D341Med (cell line): Measurements from ENCODE around the gene TSPAN4.

ENCODE experiments used
- DNase-seq: peaks from one replicate; pipeline ENCODE4 v3.0.0; 2012; ENCODE audit warnings: low spot score

Gene TSPAN4

DNA sequence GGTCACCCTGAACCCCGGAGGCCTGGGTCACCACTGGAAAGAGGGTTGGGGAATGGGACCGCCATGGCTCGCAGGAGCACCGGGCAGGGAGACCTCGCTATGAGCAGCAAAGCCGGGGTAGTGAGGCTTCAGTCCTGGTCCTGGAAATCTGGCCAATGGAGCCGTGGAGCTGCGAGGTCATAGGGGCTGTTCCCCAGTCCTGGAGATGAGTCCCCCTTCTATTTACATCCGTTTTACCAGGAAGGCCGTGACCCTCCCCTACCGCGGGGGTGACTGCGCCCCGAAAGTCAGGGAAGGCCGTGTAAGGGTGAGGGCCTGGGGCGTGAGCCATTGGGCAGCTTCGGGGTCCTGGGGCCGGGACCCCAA is 38.1 kb upstream of the TSPAN4 start:
- no peak for DNase-seq

DNA sequence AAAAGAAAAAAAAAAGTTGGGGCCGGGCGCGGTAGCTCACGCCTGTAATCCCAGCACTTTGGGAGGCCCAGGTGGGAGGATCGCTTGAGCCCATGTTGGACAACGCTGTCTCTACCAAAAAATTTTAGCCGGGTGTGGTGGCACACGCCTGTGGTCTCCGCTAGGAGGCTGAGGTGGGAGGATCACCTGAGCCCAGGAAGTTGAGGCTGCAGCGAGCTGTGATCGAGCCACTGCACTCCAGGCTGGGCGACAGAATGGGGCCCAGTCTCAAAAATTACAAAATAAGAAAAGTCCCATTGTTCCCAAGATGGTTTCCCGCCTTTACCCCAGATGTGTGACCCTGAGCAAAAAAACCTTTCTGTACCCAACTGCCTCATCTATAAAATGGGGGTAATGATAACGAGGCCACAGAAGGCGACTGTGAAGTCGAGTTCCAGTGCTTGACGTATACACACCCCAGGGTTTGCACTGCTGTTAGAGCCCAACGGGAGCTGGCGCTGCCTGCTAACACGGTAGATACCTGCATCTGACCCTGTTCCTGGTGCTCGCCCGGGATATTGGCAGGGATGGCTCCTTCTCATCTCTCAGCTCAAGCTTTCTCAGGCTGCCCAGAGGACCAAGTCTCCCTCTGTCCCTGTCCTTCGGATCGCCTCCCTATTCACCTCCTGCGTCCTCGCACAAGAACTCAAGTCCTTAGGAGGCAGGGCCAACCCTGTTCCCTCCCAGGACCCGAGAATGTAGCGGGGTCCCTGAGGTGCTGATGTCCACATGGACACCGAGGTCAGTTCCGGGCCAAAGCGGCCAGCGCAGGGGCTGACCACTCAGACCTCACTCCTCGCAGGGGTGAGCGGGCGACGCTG is 34.0 kb upstream of the TSPAN4 start:
- no peak for DNase-seq

DNA sequence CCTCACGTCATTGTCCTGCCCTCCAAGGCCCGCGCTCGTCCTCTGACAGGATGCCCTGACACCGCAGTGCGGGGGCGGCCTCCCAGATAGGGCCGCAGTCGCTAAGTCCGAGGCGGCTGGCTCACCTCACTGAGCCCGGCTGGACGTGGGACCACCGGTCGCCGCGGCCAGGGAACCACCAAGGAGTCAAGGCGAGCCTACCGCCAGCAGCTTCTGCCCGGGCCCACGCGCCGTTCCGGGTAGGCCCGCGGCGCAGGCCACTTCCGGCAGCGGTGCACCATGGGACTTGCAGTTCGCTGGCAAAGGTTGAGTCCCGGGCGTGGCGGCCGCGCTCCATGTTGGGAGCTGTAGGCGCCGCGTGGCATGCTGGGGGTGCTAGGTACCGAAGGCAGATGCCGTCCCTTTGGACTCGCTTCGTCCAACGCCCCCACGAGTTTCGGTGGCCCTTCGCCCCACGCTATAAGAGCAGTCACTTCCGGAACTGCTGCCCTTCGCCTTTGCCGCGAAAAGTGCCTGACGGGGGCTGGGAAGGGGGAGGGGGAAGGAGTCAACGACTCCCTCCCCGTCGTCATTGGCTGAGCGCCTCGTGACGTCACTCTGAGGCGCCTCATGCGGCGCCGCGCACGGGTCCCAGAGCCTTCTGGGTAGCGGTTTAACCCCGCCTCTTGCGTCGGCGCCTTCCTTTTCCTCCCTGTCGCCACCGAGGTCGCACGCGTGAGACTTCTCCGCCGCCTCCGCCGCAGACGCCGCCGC is 33.2 kb upstream of the TSPAN4 start, which contains the start of gene RPLP2:
TSS of gene RPLP2 (plus strand) at position 681 of the 753 bp plus-strand sequence. CDS start 268 bp downstream, outside the sequence.
- DNase-seq, result peak; percentile 93

GRCh38 chr11:810040-810567 is 32.5 kb upstream of the TSPAN4 start:
- DNase-seq, result no peak

- DNase-seq, result no peak
Measured at GRCh38 chr11:811446-812245, 31.0 kb upstream of the TSPAN4 start.

DNA sequence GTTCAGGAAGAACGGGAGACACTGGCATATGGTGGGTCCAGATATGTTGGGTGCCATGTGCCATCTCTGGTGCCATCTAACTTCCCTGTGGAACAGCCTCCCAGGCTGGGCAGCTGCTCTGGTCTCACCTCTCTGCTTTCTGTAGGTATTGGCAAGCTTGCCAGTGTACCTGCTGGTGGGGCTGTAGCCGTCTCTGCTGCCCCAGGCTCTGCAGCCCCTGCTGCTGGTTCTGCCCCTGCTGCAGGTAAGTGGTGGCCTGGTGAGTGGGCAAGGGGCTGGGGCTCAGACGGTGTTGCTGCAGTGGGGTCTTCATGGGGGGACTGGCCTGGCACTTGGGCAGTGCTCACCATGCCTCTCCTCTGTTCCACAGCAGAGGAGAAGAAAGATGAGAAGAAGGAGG is 30.3 kb upstream of the TSPAN4 start:
- DNase-seq, result no peak

DNA sequence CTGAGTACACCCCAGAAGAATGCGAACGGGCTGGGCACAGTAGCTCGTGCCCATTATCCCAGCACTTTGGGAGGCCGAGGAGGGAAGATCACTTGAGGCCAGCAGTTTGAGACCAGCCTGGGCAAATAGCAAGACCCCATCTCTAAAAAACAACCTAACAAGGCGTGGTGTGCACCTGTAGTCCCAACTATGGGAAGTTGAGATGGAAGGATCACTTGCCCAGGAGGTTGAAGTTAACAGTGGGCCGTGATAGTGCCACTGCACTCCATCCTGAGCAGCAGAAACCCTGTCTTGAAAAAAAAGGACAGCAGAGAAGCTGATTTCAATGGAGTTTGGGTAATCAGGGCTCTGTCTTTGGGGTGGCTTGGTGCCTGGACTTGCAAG is 29.6 kb upstream of the TSPAN4 start:
- no peak for DNase-seq

GRCh38 chr11:813456-814096 is 29.1 kb upstream of the TSPAN4 start:
- DNase-seq, result no peak

DNA sequence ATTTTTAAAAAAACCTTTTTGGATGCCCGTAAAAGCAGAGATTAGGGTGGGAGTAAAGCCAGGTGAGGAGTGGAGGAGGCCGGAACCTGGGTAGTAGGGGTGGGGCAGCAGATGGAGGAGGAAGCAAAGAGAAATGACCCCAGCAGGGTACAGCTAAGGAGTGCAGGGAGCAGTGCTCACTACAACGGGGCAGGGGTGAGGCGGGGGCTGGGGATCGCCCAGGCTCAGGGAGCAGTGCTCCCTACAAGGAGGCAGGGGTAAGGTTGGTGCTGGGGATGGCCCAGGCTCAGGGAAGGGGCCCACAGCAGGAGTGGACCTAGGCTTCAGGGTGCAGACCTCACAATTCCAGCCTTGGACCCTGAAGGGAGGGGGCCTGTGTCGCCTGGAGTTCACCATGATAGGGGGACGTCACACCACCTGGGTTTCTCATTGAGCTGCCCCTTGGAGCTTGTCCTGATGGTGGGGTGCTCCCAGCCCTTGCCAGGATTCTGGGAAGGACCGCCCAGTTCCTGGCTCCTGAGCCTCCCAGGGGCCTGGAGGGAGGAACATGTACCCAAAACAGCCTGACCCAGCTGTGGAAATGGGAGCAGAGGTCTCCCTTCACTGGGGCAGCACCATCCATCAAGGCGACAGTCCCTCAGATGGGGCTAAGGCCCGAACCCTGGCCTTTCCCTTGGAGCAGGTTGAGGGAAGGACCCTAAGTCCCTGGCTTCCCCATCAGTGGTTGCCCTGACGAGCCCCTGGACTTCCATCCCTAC is 26.8 kb upstream of the TSPAN4 start:
- DNase-seq, result no peak

- DNase-seq, result no peak
Measured at GRCh38 chr11:816433-816779, 26.2 kb upstream of the TSPAN4 start.

GRCh38 chr11:818396-819128 is 24.1 kb upstream of the TSPAN4 start, which contains the start of gene PNPLA2:
Gene PNPLA2, plus strand, starts transcription at chr11:818914. Its CDS starts 805 bp downstream, at chr11:819719.
- DNase-seq, result no peak

DNA sequence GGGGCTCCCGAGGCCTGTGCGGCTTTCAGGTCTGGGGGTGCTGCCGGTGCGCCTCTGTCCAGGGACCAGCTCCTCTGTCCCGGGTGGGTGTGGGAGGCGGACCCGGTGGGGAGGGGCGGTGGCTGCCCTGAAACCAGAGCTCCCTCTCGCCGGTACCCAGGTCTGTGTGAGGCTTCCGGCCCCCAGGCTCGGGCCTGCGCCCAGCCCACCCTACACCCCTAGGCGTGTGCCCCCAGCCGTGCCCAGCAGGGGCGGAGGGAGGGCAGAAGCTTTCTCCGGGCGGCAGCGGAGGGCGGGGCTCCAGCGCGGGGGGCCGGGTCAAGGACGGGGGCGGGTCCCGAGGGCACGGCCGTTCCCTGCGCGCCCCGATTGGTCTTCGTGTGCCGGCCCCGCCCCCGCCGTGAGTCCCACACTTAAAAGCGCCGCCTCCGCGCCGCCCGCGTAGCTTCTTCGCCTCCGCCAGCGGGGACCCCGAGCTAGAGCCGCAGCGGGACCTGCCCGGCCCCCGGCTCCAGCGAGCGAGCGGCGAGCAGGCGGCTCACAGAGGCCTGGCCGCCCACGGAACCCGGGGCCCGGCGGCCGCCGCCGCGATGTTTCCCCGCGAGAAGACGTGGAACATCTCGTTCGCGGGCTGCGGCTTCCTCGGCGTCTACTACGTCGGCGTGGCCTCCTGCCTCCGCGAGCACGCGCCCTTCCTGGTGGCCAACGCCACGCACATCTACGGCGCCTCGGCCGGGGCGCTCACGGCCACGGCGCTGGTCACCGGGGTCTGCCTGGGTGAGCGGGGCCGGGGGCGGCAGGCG is 23.3 kb upstream of the TSPAN4 start:
- DNase-seq, result peak; percentile 94

DNA sequence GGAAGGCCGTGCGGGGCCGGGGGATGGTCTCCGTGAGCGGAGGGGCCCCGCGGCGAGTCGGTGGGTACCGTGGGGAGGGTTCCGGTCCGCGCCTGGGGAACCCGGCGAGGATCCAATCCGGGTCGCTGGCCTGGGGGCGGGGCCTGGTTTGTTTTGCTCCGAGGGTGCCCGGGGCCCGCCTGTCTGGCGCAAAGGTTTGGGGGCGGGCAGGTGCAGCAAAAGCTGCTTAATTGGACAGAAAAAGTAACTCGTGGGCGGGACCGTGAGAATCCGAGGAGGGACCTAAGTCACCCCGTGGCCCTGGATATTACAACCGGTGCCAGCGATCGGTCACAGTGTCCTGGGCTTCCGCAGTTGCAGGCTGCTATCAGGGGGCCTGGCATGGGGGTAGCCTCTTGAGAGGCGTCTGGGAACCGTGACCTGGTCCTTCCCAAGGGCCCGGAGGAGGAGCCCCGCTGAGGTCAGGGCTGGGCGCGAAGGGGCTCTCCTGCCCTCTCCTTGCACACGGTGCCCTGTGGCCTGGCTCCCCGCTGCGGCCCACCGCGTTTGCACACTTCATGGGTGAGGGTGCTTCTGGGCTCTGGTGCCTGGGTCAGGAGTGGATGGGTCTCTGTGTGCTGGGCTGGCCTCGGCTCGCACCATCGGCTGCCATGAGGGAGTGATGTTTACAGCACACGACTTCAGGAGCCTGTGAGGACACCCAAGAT is 22.6 kb upstream of the TSPAN4 start:
- peak; percentile 87 for DNase-seq

GRCh38 chr11:820655-821511 is 21.8 kb upstream of the TSPAN4 start:
- DNase-seq, result no peak

- no peak for DNase-seq
Measured at GRCh38 chr11:821512-822371, 20.9 kb upstream of the TSPAN4 start.

- no peak for DNase-seq
Measured at GRCh38 chr11:823441-824291, 19.0 kb upstream of the TSPAN4 start.
